Retina (tissue), 1 donor: ENCODE results near the gene GRAMD1A.
A peak's percentile ranks its signal among the peaks of the same experiment; 100 is the strongest.
"Not testable (repeated sequence)": the region's sequence is repeated elsewhere in the genome, so short reads cannot be mapped to it uniquely, and the experiment has no call there.

Experiments used
- DNase-seq: peaks from one replicate; pipeline ENCODE4 v3.0.0-alpha.2; 2016

GRAMD1A gene

GRCh38 chr19:35004517-35005255, 4.6 kb downstream of the GRAMD1A start:
- no peak for DNase-seq

- no peak for DNase-seq
Observed at GRCh38 chr19:35005256-35005977, 5.3 kb downstream of the GRAMD1A start.

- not testable (repeated sequence) for DNase-seq
Observed at GRCh38 chr19:35006007-35006341, 5.9 kb downstream of the GRAMD1A start.

- no peak for DNase-seq
Observed at GRCh38 chr19:35006342-35006998, 6.3 kb downstream of the GRAMD1A start.

- no peak for DNase-seq
Observed at GRCh38 chr19:35006999-35007365, 6.9 kb downstream of the GRAMD1A start.

- not testable (repeated sequence) for DNase-seq
Observed at GRCh38 chr19:35007427-35007826, 7.3 kb downstream of the GRAMD1A start.

GRCh38 chr19:35008891-35009341, 8.8 kb downstream of the GRAMD1A start:
- DNase-seq: no peak

- no peak for DNase-seq
Observed at GRCh38 chr19:35009424-35010415, 9.6 kb downstream of the GRAMD1A start.

- no peak for DNase-seq
Observed at GRCh38 chr19:35011091-35011689, 11.1 kb downstream of the GRAMD1A start.

- DNase-seq: no peak
Observed at GRCh38 chr19:35011737-35012682, 11.9 kb downstream of the GRAMD1A start.

GRCh38 chr19:35013041-35013819, 13.1 kb downstream of the GRAMD1A start:
- DNase-seq: peak; percentile 85

- DNase-seq: no peak
Observed at GRCh38 chr19:35013820-35014754, 14.0 kb downstream of the GRAMD1A start.

GRCh38 chr19:35014774-35015173, 14.7 kb downstream of the GRAMD1A start:
- not testable (repeated sequence) for DNase-seq

GRCh38 chr19:35015270-35015953, 15.3 kb downstream of the GRAMD1A start:
- no peak for DNase-seq

- no peak for DNase-seq
Observed at GRCh38 chr19:35015954-35016351, 15.8 kb downstream of the GRAMD1A start.

GRCh38 chr19:35017507-35017906, 17.4 kb downstream of the GRAMD1A start:
- no peak for DNase-seq

GRCh38 chr19:35018379-35018778, 18.3 kb downstream of the GRAMD1A start:
- no peak for DNase-seq

GRCh38 chr19:35019144-35019543, 19.0 kb downstream of the GRAMD1A start:
- DNase-seq: no peak
